ENCODE data around the gene ABCC1. TPM values are rescaled to one million over a fixed set of nuclear protein-coding genes. Genes with fewer than 3 reads are reported as not detected.

The ABCC1 gene
- polyA plus RNA-seq, 1 donor from 2014 or later = 3.0 TPM

DNA sequence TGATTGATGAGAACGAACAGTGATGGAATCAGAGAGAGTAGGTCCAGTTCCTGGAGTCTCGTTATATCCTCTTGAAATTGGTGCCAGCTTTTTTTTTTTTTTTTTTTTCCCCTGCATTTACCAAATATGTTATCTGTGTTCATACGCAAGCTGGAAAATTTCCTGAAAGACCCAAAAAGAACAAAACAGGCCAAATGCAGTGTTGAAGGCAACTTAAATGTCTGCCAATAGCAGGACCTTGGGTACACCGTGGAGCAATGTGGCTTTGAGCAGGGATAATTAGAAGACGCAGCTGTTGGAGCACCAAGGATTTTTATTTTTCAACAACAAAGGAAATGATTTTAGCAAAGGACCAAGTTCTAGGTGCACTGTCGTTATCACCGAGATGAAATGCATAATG is 168.9 kb downstream of the ABCC1 start:
- Histone ChIP-seq H3K4me2 (ENCODE audit: low read length) (no peak overlapping the region), H3K27me3 (ENCODE audit: insufficient read depth, low read depth, low read length) (no peaks in the 10 kb centered on the region), H3K4me3 (ENCODE audit: low read length) (no peak overlapping the region), H3K9me2 (ENCODE audit: insufficient read depth, low read length) (no peaks in the 10 kb centered on the region), H3K9ac (ENCODE audit: low read length) (no peak overlapping the region), H3K79me2 (replicated peaks; ENCODE audit: insufficient read depth, low read length) (no peaks in the 10 kb centered on the region), H3F3A (ENCODE audit: insufficient read depth, low read length, poor library complexity, severe bottlenecking) (no peaks in the 10 kb centered on the region), H3K9me3 (ENCODE audit: low read length) (no peaks in the 10 kb centered on the region), H4K20me1 (ENCODE audit: insufficient read depth) (no peaks in the 10 kb centered on the region), H3K36me3 (ENCODE audit: insufficient read depth, low read length) (no peaks in the 10 kb centered on the region), H3K27ac (ENCODE audit: low read length) (no peak overlapping the region), H2AFZ (ENCODE audit: low read depth, low read length) (no peak overlapping the region)
- TF ChIP-seq, protein P1, sequence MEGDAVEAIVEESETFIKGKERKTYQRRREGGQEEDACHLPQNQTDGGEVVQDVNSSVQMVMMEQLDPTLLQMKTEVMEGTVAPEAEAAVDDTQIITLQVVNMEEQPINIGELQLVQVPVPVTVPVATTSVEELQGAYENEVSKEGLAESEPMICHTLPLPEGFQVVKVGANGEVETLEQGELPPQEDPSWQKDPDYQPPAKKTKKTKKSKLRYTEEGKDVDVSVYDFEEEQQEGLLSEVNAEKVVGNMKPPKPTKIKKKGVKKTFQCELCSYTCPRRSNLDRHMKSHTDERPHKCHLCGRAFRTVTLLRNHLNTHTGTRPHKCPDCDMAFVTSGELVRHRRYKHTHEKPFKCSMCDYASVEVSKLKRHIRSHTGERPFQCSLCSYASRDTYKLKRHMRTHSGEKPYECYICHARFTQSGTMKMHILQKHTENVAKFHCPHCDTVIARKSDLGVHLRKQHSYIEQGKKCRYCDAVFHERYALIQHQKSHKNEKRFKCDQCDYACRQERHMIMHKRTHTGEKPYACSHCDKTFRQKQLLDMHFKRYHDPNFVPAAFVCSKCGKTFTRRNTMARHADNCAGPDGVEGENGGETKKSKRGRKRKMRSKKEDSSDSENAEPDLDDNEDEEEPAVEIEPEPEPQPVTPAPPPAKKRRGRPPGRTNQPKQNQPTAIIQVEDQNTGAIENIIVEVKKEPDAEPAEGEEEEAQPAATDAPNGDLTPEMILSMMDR (IDR thresholded peaks at IDR 0.05; ENCODE audit: poor library complexity, severe bottlenecking) = no peak
- TF ChIP-seq TAF1 (IDR thresholded peaks at IDR 0.05; ENCODE audit: low read depth) = no peak
- no peak for TF ChIP-seq POLR2AphosphoS5 (IDR thresholded peaks at IDR 0.05)
- no peak for TF ChIP-seq SMC3 (conservative IDR thresholded peaks at IDR 0.05; ENCODE audit: poor library complexity)

DNA sequence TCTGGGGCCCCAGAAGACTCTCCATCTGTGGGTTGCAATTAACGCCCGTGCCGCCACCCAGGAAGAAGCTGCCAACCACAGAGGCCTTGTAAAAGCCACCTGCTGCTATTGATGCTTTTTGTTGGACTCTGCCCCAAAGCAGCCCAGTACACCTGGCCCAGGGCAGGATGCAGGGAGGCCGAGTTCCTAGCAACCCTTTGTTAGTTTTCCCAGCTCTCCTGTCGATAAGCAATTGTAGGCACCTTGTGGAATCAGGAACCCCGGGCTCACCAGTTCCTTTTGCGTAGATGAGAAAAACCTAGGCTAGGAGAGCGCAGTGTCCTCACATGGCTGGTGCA is 170.6 kb downstream of the ABCC1 start:
- Histone ChIP-seq H3K4me2 (ENCODE audit: low read length) (no peak overlapping the region), H4K20me1 (ENCODE audit: insufficient read depth) (no peaks in the 10 kb centered on the region), H3F3A (ENCODE audit: insufficient read depth, low read length, poor library complexity, severe bottlenecking) (no peaks in the 10 kb centered on the region), H3K36me3 (ENCODE audit: insufficient read depth, low read length) (no peaks in the 10 kb centered on the region), H3K4me3 (ENCODE audit: low read length) (no peak overlapping the region), H2AFZ (ENCODE audit: low read depth, low read length) (no peak overlapping the region), H3K79me2 (replicated peaks; ENCODE audit: insufficient read depth, low read length) (no peaks in the 10 kb centered on the region), H3K9ac (ENCODE audit: low read length) (no peak overlapping the region), H3K27ac (ENCODE audit: low read length) (no peak overlapping the region), H3K9me3 (ENCODE audit: low read length) (peaks cover 4% of the 10 kb centered on the region), H3K27me3 (ENCODE audit: insufficient read depth, low read depth, low read length) (no peaks in the 10 kb centered on the region), H3K9me2 (ENCODE audit: insufficient read depth, low read length) (no peaks in the 10 kb centered on the region)
- TF ChIP-seq TAF1 (IDR thresholded peaks at IDR 0.05; ENCODE audit: low read depth) = no peak
- TF ChIP-seq MXI1 (conservative IDR thresholded peaks at IDR 0.05; ENCODE audit: poor library complexity, severe bottlenecking) = no peak
- TF ChIP-seq, protein P1 (IDR thresholded peaks at IDR 0.05; ENCODE audit: poor library complexity, severe bottlenecking) = no peak
- no peak for TF ChIP-seq RAD21 (conservative IDR thresholded peaks at IDR 0.05)
- TF ChIP-seq EP300 (conservative IDR thresholded peaks at IDR 0.05; ENCODE audit: poor library complexity, severe bottlenecking) = no peak
- TF ChIP-seq EZH2 (IDR thresholded peaks at IDR 0.05; ENCODE audit: borderline replicate concordance, insufficient read depth, low read length, poor library complexity, severe bottlenecking) = no peak
- no peak for TF ChIP-seq REST (IDR thresholded peaks at IDR 0.05; ENCODE audit: borderline replicate concordance)
- no peak for TF ChIP-seq SMC3 (conservative IDR thresholded peaks at IDR 0.05; ENCODE audit: poor library complexity)
- TF ChIP-seq POLR2AphosphoS5 (IDR thresholded peaks at IDR 0.05) = no peak
